ENCODE measurements around the gene LMBRD1.

- no peak for TF ChIP-seq CREB5 (CRISPR knock-in tag; IDR thresholded peaks at IDR 0.05; ENCODE audit: low read depth)
- no peak for TF ChIP-seq GLIS3 (CRISPR knock-in tag; IDR thresholded peaks at IDR 0.05)
- TF ChIP-seq PATZ1 (CRISPR knock-in tag; IDR thresholded peaks at IDR 0.05; ENCODE audit: borderline replicate concordance): no peak
- TF ChIP-seq TSHZ2 (CRISPR knock-in tag; IDR thresholded peaks at IDR 0.05): no peak
- TF ChIP-seq CSDC2 (CRISPR knock-in tag; IDR thresholded peaks at IDR 0.05): no peak
- TF ChIP-seq RARB (CRISPR knock-in tag; IDR thresholded peaks at IDR 0.05): no peak
- TF ChIP-seq POU6F1 (CRISPR knock-in tag; IDR thresholded peaks at IDR 0.05; ENCODE audit: borderline replicate concordance, low read depth): no peak
- TF ChIP-seq TOX (CRISPR knock-in tag; IDR thresholded peaks at IDR 0.05; ENCODE audit: borderline replicate concordance): no peak
- no peak for TF ChIP-seq SNAI2 (CRISPR knock-in tag; IDR thresholded peaks at IDR 0.05)
- TF ChIP-seq ZFP30 (CRISPR knock-in tag; IDR thresholded peaks at IDR 0.05): no peak
- no peak for TF ChIP-seq TCF4 (CRISPR knock-in tag; IDR thresholded peaks at IDR 0.05; ENCODE audit: borderline replicate concordance)
- TF ChIP-seq CSRNP3 (CRISPR knock-in tag; IDR thresholded peaks at IDR 0.05): no peak
Observed at GRCh38 chr6:69816026-69816425, 19.2 kb upstream of the LMBRD1 start.

Data from SK-N-SH treated with all-trans-retinoic acid at 6 μM for 48 hours (cell line).